ENCODE data around the gene AADACL3. TPM values are rescaled to one million over a fixed set of nuclear protein-coding genes. Genes with fewer than 3 reads are reported as not detected.
"Not testable (repeated sequence)": the region's sequence is repeated elsewhere in the genome, so short reads cannot be mapped to it uniquely, and the experiment has no call there.

AADACL3 gene
- total and polyA plus RNA-seq, 8 donors: not detected

DNA sequence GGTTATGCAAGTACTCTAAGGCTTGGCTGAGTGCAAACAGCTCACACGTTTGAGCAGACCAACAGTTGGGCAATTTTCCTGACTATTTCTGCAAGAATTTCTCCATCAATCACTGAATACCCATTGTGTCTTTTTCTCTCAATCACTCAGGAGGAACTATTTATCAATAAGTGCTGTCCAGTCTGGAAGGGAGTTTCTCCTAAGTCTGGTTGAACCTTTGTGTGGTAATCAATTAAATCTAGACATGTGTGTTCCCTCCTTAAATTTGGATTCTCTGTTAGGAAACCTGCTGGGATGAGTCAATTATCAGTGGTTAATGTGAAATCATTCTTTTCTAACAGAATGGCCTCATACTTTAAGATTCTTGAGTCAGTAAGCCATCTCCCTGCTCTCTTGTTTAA lies 6.8 kb upstream of the AADACL3 start:
- DNase-seq (no peak), ATAC-seq (no peak)
- Histone ChIP-seq H3K36me3 (no peaks in the 10 kb centered on the region), H3K4me3 (no peak overlapping the region), H3K4me1 (peaks cover 0 to 9% of the 10 kb centered on the region in 2 donors), H3K27ac (peak overlapping the region in 1 of 2 donors; percentile 41), H3K27me3 (no peaks in the 10 kb centered on the region), H3K9me3 (peaks cover 0 to 6% of the 10 kb centered on the region in 2 donors)
- TF ChIP-seq, protein P1, sequence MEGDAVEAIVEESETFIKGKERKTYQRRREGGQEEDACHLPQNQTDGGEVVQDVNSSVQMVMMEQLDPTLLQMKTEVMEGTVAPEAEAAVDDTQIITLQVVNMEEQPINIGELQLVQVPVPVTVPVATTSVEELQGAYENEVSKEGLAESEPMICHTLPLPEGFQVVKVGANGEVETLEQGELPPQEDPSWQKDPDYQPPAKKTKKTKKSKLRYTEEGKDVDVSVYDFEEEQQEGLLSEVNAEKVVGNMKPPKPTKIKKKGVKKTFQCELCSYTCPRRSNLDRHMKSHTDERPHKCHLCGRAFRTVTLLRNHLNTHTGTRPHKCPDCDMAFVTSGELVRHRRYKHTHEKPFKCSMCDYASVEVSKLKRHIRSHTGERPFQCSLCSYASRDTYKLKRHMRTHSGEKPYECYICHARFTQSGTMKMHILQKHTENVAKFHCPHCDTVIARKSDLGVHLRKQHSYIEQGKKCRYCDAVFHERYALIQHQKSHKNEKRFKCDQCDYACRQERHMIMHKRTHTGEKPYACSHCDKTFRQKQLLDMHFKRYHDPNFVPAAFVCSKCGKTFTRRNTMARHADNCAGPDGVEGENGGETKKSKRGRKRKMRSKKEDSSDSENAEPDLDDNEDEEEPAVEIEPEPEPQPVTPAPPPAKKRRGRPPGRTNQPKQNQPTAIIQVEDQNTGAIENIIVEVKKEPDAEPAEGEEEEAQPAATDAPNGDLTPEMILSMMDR (IDR thresholded peaks at IDR 0.05): no peak
- intact Hi-C loops (cut with DNase I): no loop called here

DNA sequence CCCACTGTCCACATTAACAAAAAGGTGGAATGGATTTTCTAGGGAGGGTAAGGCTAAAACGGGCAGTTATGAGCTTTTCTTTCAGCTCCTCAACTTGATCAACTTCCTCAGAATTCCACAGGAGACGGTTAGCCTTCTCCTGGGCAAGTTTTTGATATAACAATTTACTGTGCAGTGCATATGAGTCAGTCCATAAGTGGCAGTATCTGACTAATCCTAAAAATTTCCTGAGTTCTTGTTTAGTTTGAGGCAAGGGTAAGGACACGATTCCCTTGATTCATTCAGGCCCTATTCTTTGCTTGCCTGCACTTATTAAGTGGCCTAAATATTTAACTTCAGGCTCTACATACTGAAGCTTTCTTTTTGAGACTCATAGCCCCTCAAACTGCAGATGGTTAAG lies 6.2 kb upstream of the AADACL3 start:
- no peak for DNase-seq
- peaks cover 0 to under 1% of the 10 kb centered on the region in 2 donors for H3K9me3 ChIP-seq
- no peak for ATAC-seq
- intact Hi-C loops (cut with DNase I): no loop called here
- no peaks in the 10 kb centered on the region for H3K36me3 ChIP-seq
- peaks cover 0 to 9% of the 10 kb centered on the region in 2 donors for H3K4me1 ChIP-seq
- TF ChIP-seq, protein P1 (IDR thresholded peaks at IDR 0.05): no peak
- H3K27ac ChIP-seq: peak overlapping the region in 1 of 2 donors; percentile 41
- H3K27me3 ChIP-seq: no peaks in the 10 kb centered on the region
- no peak overlapping the region for H3K4me3 ChIP-seq

DNA sequence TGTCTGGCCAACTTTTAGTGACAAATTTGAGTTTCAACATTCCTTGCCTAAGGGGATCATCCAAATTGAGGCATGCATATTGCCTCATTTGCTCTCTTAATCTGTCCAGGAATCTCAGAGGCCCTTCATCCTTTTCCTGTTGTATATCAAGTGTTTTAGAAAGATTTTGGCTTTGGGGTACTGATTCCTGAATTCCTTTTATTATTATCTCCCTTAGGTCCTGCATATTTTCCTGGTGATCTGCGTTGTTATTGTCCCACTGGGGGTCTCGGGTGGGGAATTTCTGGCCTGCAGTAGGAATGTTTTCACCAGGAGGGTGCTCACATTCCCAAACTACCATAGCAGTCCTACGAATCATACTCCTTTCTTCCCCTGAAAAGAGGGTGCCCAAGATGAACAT lies 4.4 kb upstream of the AADACL3 start:
- TF ChIP-seq, protein P1 (IDR thresholded peaks at IDR 0.05): no peak
- H3K27ac ChIP-seq: no peak overlapping the region
- no peaks in the 10 kb centered on the region for H3K27me3 ChIP-seq
- ATAC-seq: no peak
- no peaks in the 10 kb centered on the region for H3K36me3 ChIP-seq
- no peaks in the 10 kb centered on the region for H3K9me3 ChIP-seq
- DNase-seq: no peak
- peaks cover 0 to 9% of the 10 kb centered on the region in 2 donors for H3K4me1 ChIP-seq
- H3K4me3 ChIP-seq: no peak overlapping the region
- intact Hi-C loops (cut with DNase I): no loop called here

DNA sequence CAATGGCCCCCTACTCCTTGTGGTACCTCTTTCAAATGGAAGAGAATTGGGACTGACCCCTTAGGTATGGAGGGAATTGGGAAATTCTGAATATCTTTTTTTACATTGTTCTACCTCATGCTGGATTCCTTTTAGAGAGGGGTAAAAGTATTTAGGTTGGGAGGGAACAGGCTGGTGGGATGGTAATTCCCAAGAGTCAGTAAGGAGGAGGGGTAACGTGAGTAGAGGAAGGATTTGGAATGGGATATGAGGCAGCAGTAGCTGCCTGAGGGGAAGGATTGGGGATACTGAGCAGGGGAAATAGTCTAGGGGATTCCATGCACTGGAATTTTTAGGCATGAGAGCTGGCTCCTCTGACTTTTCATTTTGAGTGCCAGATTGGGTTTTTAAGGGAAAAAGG lies 3.8 kb upstream of the AADACL3 start:
- DNase-seq (no peak), ATAC-seq (no peak)
- Histone ChIP-seq H3K4me1 (peaks cover 0 to 9% of the 10 kb centered on the region in 2 donors), H3K4me3 (no peak overlapping the region), H3K36me3 (no peaks in the 10 kb centered on the region), H3K27ac (no peak overlapping the region), H3K27me3 (no peaks in the 10 kb centered on the region), H3K9me3 (no peaks in the 10 kb centered on the region)
- intact Hi-C loops (cut with DNase I): no loop called here
- TF ChIP-seq, protein P1 (IDR thresholded peaks at IDR 0.05): no peak

DNA sequence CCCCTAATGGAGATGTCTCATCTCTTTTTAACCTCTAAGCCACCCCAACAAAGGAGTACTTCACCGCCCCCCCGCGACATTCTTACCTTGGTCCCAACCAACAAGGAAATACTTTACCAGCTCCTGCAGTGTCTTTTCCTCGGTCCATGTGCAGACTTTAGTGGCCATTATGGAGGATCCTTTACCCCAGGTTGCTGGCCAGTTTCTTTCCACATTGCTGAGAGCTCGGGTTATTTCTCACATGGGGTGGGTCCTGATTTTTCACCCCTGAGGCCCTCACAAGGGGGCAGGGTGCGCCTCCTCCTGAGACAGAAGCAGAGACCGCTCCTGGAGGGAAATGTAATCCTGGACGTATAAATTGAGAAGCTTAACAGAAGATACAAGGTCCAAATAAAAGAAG lies 3.0 kb upstream of the AADACL3 start:
- TF ChIP-seq, protein P1 (IDR thresholded peaks at IDR 0.05): no peak
- H3K36me3 ChIP-seq: no peaks in the 10 kb centered on the region
- ATAC-seq: no peak

DNA sequence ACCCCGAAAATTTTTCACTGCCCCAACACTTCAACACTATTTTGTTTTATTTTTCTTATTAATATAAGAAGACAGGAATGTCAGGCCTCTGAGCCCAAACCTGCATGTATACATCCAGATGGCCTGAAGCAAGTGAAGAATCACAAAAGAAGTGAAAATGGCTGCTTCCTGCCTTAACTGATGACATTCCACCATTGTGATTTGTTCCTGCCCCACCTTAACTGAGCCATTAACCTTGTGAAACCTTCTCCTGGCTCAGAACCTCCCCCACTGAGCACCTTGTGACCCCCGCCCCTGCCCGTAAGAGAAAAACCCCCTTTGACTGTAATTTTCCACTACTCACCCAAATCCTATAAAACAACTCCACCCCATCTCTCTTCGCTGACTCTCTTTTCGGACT lies 2.3 kb upstream of the AADACL3 start:
- H3K9me3 ChIP-seq; DNase-seq; H3K4me3 ChIP-seq; H3K4me1 ChIP-seq; H3K27me3 ChIP-seq; H3K36me3 ChIP-seq; H3K27ac ChIP-seq; intact Hi-C loops (cut with DNase I); ATAC-seq: not testable (repeated sequence)

More for the DNA sequence above, 3.0 kb upstream of the AADACL3 start:
- no peaks in the 10 kb centered on the region for H3K9me3 ChIP-seq
- DNase-seq: no peak
- H3K4me1 ChIP-seq: peaks cover 0 to 9% of the 10 kb centered on the region in 2 donors
- no peaks in the 10 kb centered on the region for H3K27me3 ChIP-seq
- H3K4me3 ChIP-seq: no peak overlapping the region
- intact Hi-C loops (cut with DNase I): no loop called here
- no peak overlapping the region for H3K27ac ChIP-seq

Measured in left lung (tissue), 10 donors.